Lower leg skin (tissue), 3 donors: ENCODE measurements around the gene ERN1.

Source experiments
- CTCF ChIP-seq, 3 donors: fragments of 450-650 bp; IDR thresholded peaks; one replicate each; pipeline ENCODE4 v1.5.1; 2016; ENCODE audit warnings: antibody characterized with exemption in 3 of 3, mild to moderate bottlenecking in 3 of 3, moderate library complexity in 2 of 3
- POLR2A ChIP-seq, 2 donors: fragments of 450-650 bp; IDR thresholded peaks; one replicate each; pipeline ENCODE4 v1.6.1; 2016 to 2017; ENCODE audit warnings: antibody characterized with exemption in 2 of 2, mild to moderate bottlenecking in 1 of 2, moderate library complexity in 1 of 2

GRCh38 chr17:64006361-64007088, 123.4 kb downstream of the ERN1 start:
- TF ChIP-seq CTCF (IDR thresholded peaks at IDR 0.05) (no peak), POLR2A (IDR thresholded peaks at IDR 0.05) (no peak)
